Activated CD4-positive, CD25-positive, alpha-beta regulatory T cell treated with anti-CD3 and anti-CD28 coated beads, Interleukin-2, amount 50 U/mL, for 16 hours (primary cell): ENCODE data around the gene ABHD13.

ENCODE experiments used
- DNase-seq: peaks from one replicate; pipeline ENCODE4 v3.0.0-alpha.2; 2020; ENCODE audit warnings: low read depth, low spot score

The ABHD13 gene

DNA sequence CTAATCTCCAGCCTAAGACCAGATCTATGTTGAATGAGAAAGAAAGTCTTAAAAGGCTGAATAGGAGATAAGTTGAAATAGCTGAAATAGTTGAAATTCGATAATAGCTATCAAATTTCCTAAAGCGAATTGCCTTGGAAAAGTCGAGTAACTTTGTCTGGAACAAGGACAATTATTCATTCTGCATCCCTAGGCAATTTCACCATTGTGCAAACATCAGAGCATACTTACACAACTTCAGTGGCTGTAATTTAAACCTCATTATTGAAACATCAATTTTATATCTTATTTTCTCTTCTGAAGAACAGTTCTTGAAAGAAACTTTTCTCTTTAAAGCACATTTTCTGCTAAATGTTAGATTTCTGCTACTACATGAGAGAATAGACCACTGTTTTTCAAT is 64.9 kb downstream of the ABHD13 start:
- no peak for DNase-seq
